A549 treated with AZD2906 at 1 μM for 4 hours (cell line): ENCODE results near the gene M6PR. TPM values are rescaled to one million over a fixed set of nuclear protein-coding genes. Genes with fewer than 3 reads are reported as not detected.

ENCODE experiments used
- total RNA-seq: library from RNA; stranded (reverse); fragments of 200-300 nt; extraction: Qiagen RNA extraction; gene quantifications from 5 replicates; pipeline ENCODE4 v1.2.3, GENCODE V29; 2022

M6PR gene
- total RNA-seq: 133 to 166 TPM (median 147 TPM) in 5 replicates

GRCh38 chr12:8949342-8950220 lies at the start of gene M6PR:
TSS of gene M6PR (minus strand) at chr12:8949645. CDS start at chr12:8946404, 3,241 bp downstream.

GRCh38 chr12:8989413-8989812 lies 40.0 kb upstream of the M6PR start, which contains the start of gene KLRG1:
TSS of gene KLRG1 (plus strand) at chr12:8989546. CDS start at chr12:8989636, 90 bp downstream.

GRCh38 chr12:8914033-8914715 lies 35.3 kb downstream of the M6PR start, which contains the start of gene PHC1:
TSS of gene PHC1 (plus strand) at chr12:8914509. CDS start at chr12:8917678, 3,169 bp downstream.

Other genes with a start within 250 kb of the M6PR start
- not detected in 5 replicates for gene A2ML1, start 127.0 kb downstream of the M6PR start, total RNA-seq
- gene PHC1, start 35.1 kb downstream of the M6PR start, total RNA-seq: 7.2 to 11.6 TPM (median 9.1 TPM) in 5 replicates
- gene KLRG1, start 39.9 kb upstream of the M6PR start, total RNA-seq: 1.1 to 1.8 TPM (median 1.6 TPM) in 5 replicates
- gene A2M, start 166.3 kb upstream of the M6PR start, total RNA-seq: 0.14 to 0.24 TPM (median 0.14 TPM) in 4 of 5 replicates, not detected in the other